HCT116 (cell line): ENCODE results near the gene POLR3C. TPM values are rescaled to one million over a fixed set of nuclear protein-coding genes. Genes with fewer than 3 reads are reported as not detected.

Source experiments
- ATAC-seq: fragments of 200-7000 bp; cut with Tn5 transposase; 2 replicates; pipeline ENCODE4 v1.9.1; 2020; ENCODE audit warnings: mild to moderate bottlenecking, moderate library complexity
- BruUV-seq: library from RNA; stranded (reverse); fragments of 400-500 nt; replicated peaks from 2 replicates; lab custom pipeline; 2021; lab: Mats Ljungman, UMichigan
- CTCF ChIA-PET: fragments of 300-600 bp; sonication (Branson Sonifier 250); formaldehyde crosslinking; loops from one replicate; lab custom pipeline; 2021; ENCODE audit warnings: antibody characterized with exemption; lab: Charles Lee
- POLR2A ChIA-PET: fragments of 300-600, 350-600 bp; sonication (Branson Sonifier 250); formaldehyde crosslinking; loops from one replicate; lab custom pipeline; 2021; ENCODE audit warnings: antibody characterized with exemption; lab: Charles Lee
- RAD21 ChIA-PET, 2 experiments: fragments of 300-600 bp; sonication (Branson Sonifier 250); formaldehyde crosslinking; loops; one replicate each; lab custom pipeline; 2023; ENCODE audit warnings: low total read pairs in 2 of 2; ENCODE audit not compliant: uncharacterized antibody in 2 of 2, unreplicated experiment in 2 of 2, low non-redundant PET in 1 of 2; lab: Charles Lee
- DNase-seq: peaks from one replicate; pipeline ENCODE4 v3.0.0-alpha.2; 2010; ENCODE audit warnings: low read depth, low spot score
- H2AFZ ChIP-seq: fragments of 200-600 bp; shearing (Covaris generic), sonication (generic); 2 replicates; pipeline ENCODE4 v1.6.1; 2017; ENCODE audit warnings: low read depth, mixed run types, mixed read lengths, antibody characterized with exemption, low read length; ENCODE audit not compliant: poor library complexity, severe bottlenecking
- H3K27ac ChIP-seq: 2 replicates; pipeline ENCODE4 v1.5.1; 2012; ENCODE audit warnings: low read depth, low read length
- H3K27me3 ChIP-seq: fragments of 200-600 bp; sonication (generic); 2 replicates; pipeline ENCODE4 v1.6.1; 2016; ENCODE audit warnings: mixed run types, low read length, mixed read lengths; ENCODE audit not compliant: insufficient read depth
- H3K36me3 ChIP-seq, 2 experiments: fragments of 200-500 bp in 1 of 2; fragments of 200-600 bp in 1 of 2; sonication (Bioruptor generic) in 1 of 2; sonication (generic) in 1 of 2; 2 replicates each; pipeline versions ENCODE4 v1.5.1 to v1.6.1; 2014 to 2016; ENCODE audit warnings: low read length in 2 of 2, inconsistent platforms in 1 of 2, mixed read lengths in 1 of 2, mixed run types in 1 of 2; ENCODE audit not compliant: insufficient read depth in 2 of 2, control insufficient read depth in 1 of 2
- H3K4me1 ChIP-seq, 2 experiments: fragments of 200-600 bp in 1 of 2; sonication (generic) in 1 of 2; 2 replicates each; pipeline versions ENCODE4 v1.5.1 to v1.6.1; 2012 to 2017; ENCODE audit warnings: low read length in 2 of 2, inconsistent platforms in 1 of 2, mild to moderate bottlenecking in 1 of 2, mixed read lengths in 1 of 2, mixed run types in 1 of 2, moderate library complexity in 1 of 2; ENCODE audit not compliant: insufficient read depth in 2 of 2, control insufficient read depth in 1 of 2
- H3K4me2 ChIP-seq: fragments of 200-600 bp; sonication (generic); 2 replicates; pipeline ENCODE4 v1.6.1; 2017; ENCODE audit warnings: mixed run types, low read length, mixed read lengths
- H3K4me3 ChIP-seq, 2 experiments: fragments of 200-600 bp in 1 of 2; sonication (generic) in 1 of 2; replicated peaks in 1 of 2; 2 replicates each; pipeline ENCODE4 v1.5.1; 2011 to 2016; ENCODE audit warnings: low read length in 2 of 2, control low read depth in 1 of 2, low read depth in 1 of 2, mild to moderate bottlenecking in 1 of 2, mixed read lengths in 1 of 2, mixed run types in 1 of 2
- H3K79me2 ChIP-seq: fragments of 200-600 bp; sonication (generic); 2 replicates; pipeline ENCODE4 v1.6.1; 2017; ENCODE audit warnings: mild to moderate bottlenecking, mixed run types, low read length, moderate library complexity, mixed read lengths; ENCODE audit not compliant: insufficient read depth
- H3K9ac ChIP-seq: fragments of 200-600 bp; sonication (generic); 2 replicates; pipeline ENCODE4 v1.6.1; 2016; ENCODE audit warnings: low read length, mixed read lengths
- H3K9me2 ChIP-seq: fragments of 200-600 bp; sonication (generic), shearing (Covaris generic); 2 replicates; pipeline ENCODE4 v1.6.1; 2017; ENCODE audit warnings: mixed run types, mild to moderate bottlenecking, moderate library complexity; ENCODE audit not compliant: insufficient read depth
- H3K9me3 ChIP-seq, 2 experiments: fragments of 200-500 bp in 1 of 2; fragments of 200-600 bp in 1 of 2; sonication (Bioruptor generic) in 1 of 2; sonication (generic) in 1 of 2; 2 replicates each; pipeline ENCODE4 v1.6.1; 2014 to 2017; ENCODE audit warnings: low read length in 2 of 2, mixed read lengths in 2 of 2, inconsistent platforms in 1 of 2, low read depth in 1 of 2, mild to moderate bottlenecking in 1 of 2, mixed run types in 1 of 2, moderate library complexity in 1 of 2; ENCODE audit not compliant: control insufficient read depth in 1 of 2, insufficient read depth in 1 of 2
- H4K20me1 ChIP-seq: fragments of 200-600 bp; sonication (generic), shearing (Covaris generic); 2 replicates; pipeline ENCODE4 v1.6.1; 2017; ENCODE audit warnings: mixed run types, mild to moderate bottlenecking, moderate library complexity; ENCODE audit not compliant: insufficient read depth
- CBX3 ChIP-seq: IDR thresholded peaks from 2 replicates; pipeline ENCODE4 v1.6.1; 2012; ENCODE audit warnings: low read depth
- CEBPB ChIP-seq: IDR thresholded peaks from 2 replicates; pipeline ENCODE4 v1.6.1; 2012; ENCODE audit warnings: low read depth
- EGR1 ChIP-seq: IDR thresholded peaks from 2 replicates; pipeline ENCODE4 v1.6.1; 2012; ENCODE audit warnings: low read depth
- EZH2 ChIP-seq: fragments of 200-600 bp; sonication (generic); IDR thresholded peaks from 2 replicates; pipeline ENCODE4 v1.6.1; 2017; ENCODE audit warnings: antibody characterized with exemption, mixed run types
- FOSL1 ChIP-seq: IDR thresholded peaks from 2 replicates; pipeline ENCODE4 v1.6.1; 2012; ENCODE audit warnings: low read depth
- MAX ChIP-seq: IDR thresholded peaks from 2 replicates; pipeline ENCODE4 v1.6.1; 2012
- POLR2A ChIP-seq: IDR thresholded peaks from 2 replicates; pipeline ENCODE4 v1.7.0; 2011; ENCODE audit warnings: borderline replicate concordance; ENCODE audit not compliant: insufficient read depth, insufficient read length; ENCODE audit errors: extremely low read depth
- POLR2AphosphoS5 ChIP-seq: IDR thresholded peaks from 2 replicates; pipeline ENCODE4 v1.6.1; 2011; ENCODE audit warnings: mild to moderate bottlenecking, low read depth, low read length, moderate library complexity
- RAD21 ChIP-seq: IDR thresholded peaks from 2 replicates; pipeline ENCODE4 v1.6.1; 2012; ENCODE audit warnings: low read depth, mild to moderate bottlenecking
- REST ChIP-seq: IDR thresholded peaks from 2 replicates; pipeline ENCODE4 v1.6.1; 2012; ENCODE audit warnings: low read depth
- SP1 ChIP-seq: IDR thresholded peaks from 2 replicates; pipeline ENCODE4 v1.6.1; 2012; ENCODE audit warnings: low read depth
- TCF7L2 ChIP-seq: IDR thresholded peaks from 2 replicates; pipeline ENCODE4 v1.7.0; 2011; ENCODE audit warnings: borderline replicate concordance, inconsistent platforms; ENCODE audit not compliant: insufficient read depth, insufficient read length; ENCODE audit errors: extremely low read depth
- ZFX ChIP-seq: fragments of 450-650 bp; IDR thresholded peaks from 2 replicates; pipeline ENCODE4 v1.6.1; 2017
- intact Hi-C: fragments of 100-400 bp; cut with micrococcal nuclease; formaldehyde crosslinking; loops from 2 replicates; pipeline ENCODE4 v1.10.0; 2022
- total RNA-seq: library from RNA; stranded (reverse); gene quantifications from one replicate; pipeline ENCODE4 v1.2.1, GENCODE V29; 2021; ENCODE audit not compliant: unreplicated experiment
- TF ChIP-seq, protein P1 (sequence below): IDR thresholded peaks from 2 replicates; pipeline ENCODE4 v1.6.1; 2011; ENCODE audit warnings: mild to moderate bottlenecking, low read length, moderate library complexity; ENCODE audit not compliant: insufficient replicate concordance; ENCODE audit errors: extremely low read depth

The POLR3C gene
- total RNA-seq, 1 experiment from 2014 or later: 25.4 TPM

- Histone ChIP-seq H3K4me3 (no peak overlapping the region), H3K9me2 (no peaks in the 10 kb centered on the region), H3K4me2 (no peak overlapping the region), H3K36me3 (no peaks in the 10 kb centered on the region), H3K27ac (no peak overlapping the region), H2AFZ (no peak overlapping the region), H4K20me1 (no peaks in the 10 kb centered on the region), H3K27me3 (no peaks in the 10 kb centered on the region), H3K9me3 (peaks cover 0 to 6% of the 10 kb centered on the region in 2 experiments; a peak in 2 of 4 replicates), H3K79me2 (peaks cover 45% of the 10 kb centered on the region), H3K9ac (no peak overlapping the region), H3K4me1 (peaks cover 0 to 6% of the 10 kb centered on the region in 2 experiments; a peak in 1 of 4 replicates)
- TF ChIP-seq MAX: no peak
- no peak for TF ChIP-seq FOSL1
- TF ChIP-seq REST: no peak
- no peak for TF ChIP-seq TCF7L2
- no peak for TF ChIP-seq CBX3
- TF ChIP-seq, protein P1, sequence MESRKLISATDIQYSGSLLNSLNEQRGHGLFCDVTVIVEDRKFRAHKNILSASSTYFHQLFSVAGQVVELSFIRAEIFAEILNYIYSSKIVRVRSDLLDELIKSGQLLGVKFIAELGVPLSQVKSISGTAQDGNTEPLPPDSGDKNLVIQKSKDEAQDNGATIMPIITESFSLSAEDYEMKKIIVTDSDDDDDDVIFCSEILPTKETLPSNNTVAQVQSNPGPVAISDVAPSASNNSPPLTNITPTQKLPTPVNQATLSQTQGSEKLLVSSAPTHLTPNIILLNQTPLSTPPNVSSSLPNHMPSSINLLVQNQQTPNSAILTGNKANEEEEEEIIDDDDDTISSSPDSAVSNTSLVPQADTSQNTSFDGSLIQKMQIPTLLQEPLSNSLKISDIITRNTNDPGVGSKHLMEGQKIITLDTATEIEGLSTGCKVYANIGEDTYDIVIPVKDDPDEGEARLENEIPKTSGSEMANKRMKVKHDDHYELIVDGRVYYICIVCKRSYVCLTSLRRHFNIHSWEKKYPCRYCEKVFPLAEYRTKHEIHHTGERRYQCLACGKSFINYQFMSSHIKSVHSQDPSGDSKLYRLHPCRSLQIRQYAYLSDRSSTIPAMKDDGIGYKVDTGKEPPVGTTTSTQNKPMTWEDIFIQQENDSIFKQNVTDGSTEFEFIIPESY: no peak
- TF ChIP-seq SP1: no peak
- TF ChIP-seq EGR1: no peak
- TF ChIP-seq CEBPB: no peak
- no peak for TF ChIP-seq RAD21
- no peak for TF ChIP-seq POLR2AphosphoS5
- no peak for TF ChIP-seq POLR2A
- no peak for TF ChIP-seq ZFX
- no peak for TF ChIP-seq EZH2
- ATAC-seq (no peak), DNase-seq (no peak)
- intact Hi-C loops: no loop called here
- no TSS peak for BruUV-seq
- ChIA-PET RAD21 (no interaction called here), POLR2A (no interaction called here), CTCF (no interaction called here)
Measured at GRCh38 chr1:145796753-145797152, 27.2 kb upstream of the POLR3C start.
